ENCODE data around the gene TRPV4.

Gene TRPV4

DNA sequence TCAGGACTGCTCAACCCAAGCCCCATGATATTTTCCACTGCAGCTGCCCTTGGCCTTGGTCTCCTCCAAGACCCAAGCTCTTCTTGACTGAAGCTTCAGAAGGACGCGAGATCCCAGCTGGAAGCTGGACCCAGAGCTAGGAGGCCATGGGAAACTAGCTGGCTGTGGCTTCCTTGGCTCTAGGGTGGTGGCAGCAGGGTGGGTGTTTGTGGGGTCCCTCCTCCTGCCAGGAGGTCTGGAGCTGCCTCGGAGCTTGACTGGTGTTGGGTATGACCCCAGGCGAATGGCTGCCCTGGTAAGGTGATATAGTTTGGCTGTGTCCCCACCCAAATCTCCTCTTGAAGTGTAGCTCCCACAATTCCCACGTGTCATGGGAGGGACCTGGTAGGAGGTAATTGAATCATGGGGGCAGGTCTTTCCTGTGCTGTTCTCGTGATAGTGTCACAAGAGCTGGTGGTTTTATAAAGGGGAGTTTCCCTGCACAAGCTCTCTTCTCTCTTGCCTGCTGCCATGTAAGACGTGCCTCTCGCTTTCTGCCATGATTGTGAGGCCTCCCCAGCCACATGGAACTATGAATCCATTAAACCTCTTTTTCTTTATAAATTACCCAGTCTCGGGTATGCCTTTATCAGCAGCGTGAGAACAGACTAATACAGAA, 51.4 kb downstream of the TRPV4 start:
- H3K36me3 ChIP-seq (replicated peaks), result no peaks in the 10 kb centered on the region
- H3K9me3 ChIP-seq, result no peaks in the 10 kb centered on the region
- no peaks in the 10 kb centered on the region for H3K27me3 ChIP-seq (ENCODE audit: low read depth)
- in situ Hi-C loops (cut with MboI; ENCODE audit: low sequenced_read_pairs), result no loop called here
- no peak for DNase-seq (ENCODE audit: low spot score in 2 of 2)
- H3K4me3 ChIP-seq, result no peak overlapping the region
- no peaks in the 10 kb centered on the region for H3K4me1 ChIP-seq

- no peak for DNase-seq (ENCODE audit: low spot score in 2 of 2)
- Histone ChIP-seq H3K4me3 (no peak overlapping the region), H3K36me3 (replicated peaks) (no peaks in the 10 kb centered on the region), H3K27me3 (ENCODE audit: low read depth) (no peaks in the 10 kb centered on the region), H3K9me3 (no peaks in the 10 kb centered on the region), H3K4me1 (no peaks in the 10 kb centered on the region)
- in situ Hi-C loops (cut with MboI; ENCODE audit: low sequenced_read_pairs), result loop anchor here (5.0 to 10.0 kb wide), 3 partner anchors 187 to 345 kb away; no protein-coding TSS in a partner anchor
These were observed 53.8 kb downstream of the TRPV4 start for GRCh38 chr12:109779382-109779781.

GRCh38 chr12:109778684-109779083, 54.5 kb downstream of the TRPV4 start:
- DNase-seq (ENCODE audit: low spot score in 2 of 2), result no peak
- Histone ChIP-seq H3K27me3 (ENCODE audit: low read depth) (no peaks in the 10 kb centered on the region), H3K36me3 (replicated peaks) (no peaks in the 10 kb centered on the region), H3K4me1 (no peaks in the 10 kb centered on the region), H3K4me3 (no peak overlapping the region), H3K9me3 (no peaks in the 10 kb centered on the region)
- in situ Hi-C loops (cut with MboI; ENCODE audit: low sequenced_read_pairs), result loop anchor here (5.0 to 10.0 kb wide), 3 partner anchors 186 to 344 kb away; no protein-coding TSS in a partner anchor

DNA sequence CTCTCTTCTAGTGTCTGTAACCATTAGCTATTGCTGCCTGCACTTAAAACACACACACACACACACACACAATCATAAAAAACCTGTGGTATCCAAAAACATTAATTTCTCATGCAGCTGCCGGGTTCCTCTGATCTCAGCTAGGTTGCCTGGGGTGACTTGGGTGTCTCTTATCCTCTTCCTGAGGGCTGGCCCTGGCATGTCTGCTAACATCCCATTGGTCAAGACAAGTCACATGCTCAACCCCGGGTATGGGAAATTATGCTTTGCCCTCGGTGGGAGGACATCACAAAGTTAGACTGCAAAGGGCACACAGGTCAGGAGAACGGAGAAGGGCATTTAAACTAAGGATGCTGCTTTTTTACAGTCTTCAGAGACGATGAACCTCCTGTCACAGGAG, 55.7 kb downstream of the TRPV4 start:
- in situ Hi-C loops (cut with MboI; ENCODE audit: low sequenced_read_pairs), result loop anchor here (5.0 to 10.0 kb wide), 3 partner anchors 185 to 343 kb away; no protein-coding TSS in a partner anchor
- DNase-seq (ENCODE audit: low spot score in 2 of 2), result peak; percentile 10 to 58

DNA sequence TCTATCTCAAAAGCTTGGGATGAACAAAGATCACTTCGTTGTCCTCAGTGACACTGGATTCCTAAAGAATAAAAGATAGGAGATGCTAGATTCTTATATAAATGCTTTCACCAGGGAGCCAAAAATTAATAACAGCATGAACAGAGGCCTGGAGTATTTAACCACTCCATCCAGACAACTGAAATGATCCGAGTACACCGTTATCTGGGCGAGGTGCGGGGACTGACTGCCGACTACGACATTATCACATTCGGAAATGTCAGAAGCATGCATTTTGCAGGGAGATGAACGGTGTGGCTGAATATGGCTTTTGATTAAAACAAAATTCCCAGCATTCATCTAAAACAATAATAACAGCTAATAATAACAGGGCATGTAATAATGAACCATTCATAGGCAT, 56.6 kb downstream of the TRPV4 start:
- in situ Hi-C loops (cut with MboI; ENCODE audit: low sequenced_read_pairs), result loop anchor here (5.0 to 10.0 kb wide), 3 partner anchors 184 to 342 kb away; no protein-coding TSS in a partner anchor
- no peaks in the 10 kb centered on the region for H3K4me1 ChIP-seq
- no peaks in the 10 kb centered on the region for H3K9me3 ChIP-seq
- H3K36me3 ChIP-seq (replicated peaks), result no peaks in the 10 kb centered on the region
- no peak overlapping the region for H3K4me3 ChIP-seq
- H3K27me3 ChIP-seq (ENCODE audit: low read depth), result no peaks in the 10 kb centered on the region
- DNase-seq (ENCODE audit: low spot score in 2 of 2), result no peak

More for the DNA sequence above, 55.7 kb downstream of the TRPV4 start:
- Histone ChIP-seq H3K9me3 (no peaks in the 10 kb centered on the region), H3K27me3 (ENCODE audit: low read depth) (no peaks in the 10 kb centered on the region), H3K36me3 (replicated peaks) (no peaks in the 10 kb centered on the region), H3K4me3 (no peak overlapping the region), H3K4me1 (no peaks in the 10 kb centered on the region)

- Histone ChIP-seq H3K4me1 (no peaks in the 10 kb centered on the region), H3K27me3 (ENCODE audit: low read depth) (no peaks in the 10 kb centered on the region), H3K36me3 (replicated peaks) (no peaks in the 10 kb centered on the region), H3K4me3 (no peak overlapping the region), H3K9me3 (no peaks in the 10 kb centered on the region)
- in situ Hi-C loops (cut with MboI; ENCODE audit: low sequenced_read_pairs), result loop anchor here (5.0 to 10.0 kb wide), 3 partner anchors 183 to 341 kb away; no protein-coding TSS in a partner anchor
- DNase-seq (ENCODE audit: low spot score in 2 of 2), result peak; percentile 32 to 86
These were observed 57.9 kb downstream of the TRPV4 start for GRCh38 chr12:109775172-109775881.

DNA sequence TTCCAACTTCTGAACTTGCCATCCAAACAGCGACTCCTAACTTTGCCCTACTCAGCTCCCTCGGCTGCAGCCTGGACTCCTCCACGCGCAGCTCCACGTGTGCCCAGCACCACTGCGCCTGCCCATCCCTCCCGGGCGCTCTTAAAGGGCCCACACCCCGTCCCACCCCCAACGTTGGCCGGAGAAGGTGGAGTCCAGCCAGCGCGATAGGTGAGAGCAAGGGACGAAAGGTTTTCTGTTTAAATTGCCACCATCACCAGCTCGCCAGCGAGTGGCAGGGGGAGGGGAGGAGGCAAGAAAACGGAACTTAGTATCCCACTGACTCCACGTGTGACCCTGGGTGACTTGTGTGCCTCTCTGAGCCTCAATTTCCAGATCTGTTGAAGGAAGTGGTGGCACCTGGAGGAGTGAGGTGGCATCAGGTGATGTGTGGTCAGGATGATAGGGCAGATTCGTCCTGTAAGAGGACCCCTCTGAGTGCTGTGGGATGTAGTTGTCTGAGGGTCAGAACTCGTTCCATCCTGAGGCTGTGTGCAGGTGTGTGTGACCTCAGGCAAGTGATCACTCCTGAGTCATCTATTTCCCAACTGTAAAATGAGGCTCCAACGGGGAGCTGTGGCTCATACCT, 59.7 kb downstream of the TRPV4 start:
- in situ Hi-C loops (cut with MboI; ENCODE audit: low sequenced_read_pairs), result loop anchor here (10.0 kb wide), 1 partner anchor 339 kb away; no protein-coding TSS in a partner anchor

DNA sequence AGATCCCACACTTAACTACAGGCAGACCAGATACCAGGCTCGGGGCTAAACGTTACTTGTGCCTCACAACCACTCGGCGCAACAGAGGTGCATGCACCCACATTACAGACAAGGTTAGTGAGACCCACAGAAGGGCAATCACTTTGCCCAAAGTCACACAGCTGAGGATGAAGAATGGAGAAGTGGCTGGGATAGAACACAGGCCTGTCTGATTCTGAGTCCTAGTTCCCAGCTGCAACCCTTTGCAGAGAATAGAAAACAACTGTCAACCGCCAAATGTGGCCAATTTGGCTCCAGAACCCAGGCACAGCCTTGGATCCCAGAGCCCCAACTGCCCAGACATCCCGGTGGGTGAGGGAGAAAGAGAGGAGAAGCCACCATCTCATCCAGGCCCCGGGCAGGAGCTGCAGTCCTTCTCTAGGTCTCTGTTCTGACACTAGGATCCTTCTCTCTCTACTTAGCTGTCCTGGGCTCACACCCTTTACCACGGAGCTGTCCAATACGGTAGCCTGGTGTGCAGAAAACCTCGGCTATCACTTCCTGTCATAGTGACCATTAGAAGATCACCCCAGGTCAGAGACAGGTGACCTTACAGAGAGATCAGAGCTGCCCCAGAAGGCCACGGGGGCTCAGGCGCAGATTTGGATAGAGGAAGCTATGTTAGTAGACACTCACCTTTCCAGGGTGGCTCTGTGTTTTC, 60.4 kb downstream of the TRPV4 start:
- Histone ChIP-seq H3K4me3 (no peak overlapping the region), H3K4me1 (no peaks in the 10 kb centered on the region), H3K36me3 (replicated peaks) (no peaks in the 10 kb centered on the region), H3K9me3 (no peaks in the 10 kb centered on the region), H3K27me3 (ENCODE audit: low read depth) (no peaks in the 10 kb centered on the region)
- no peak for DNase-seq (ENCODE audit: low spot score in 2 of 2)
- in situ Hi-C loops (cut with MboI; ENCODE audit: low sequenced_read_pairs), result loop anchor here (10.0 kb wide), 1 partner anchor 338 kb away; no protein-coding TSS in a partner anchor

More for the DNA sequence above, 59.7 kb downstream of the TRPV4 start:
- no peaks in the 10 kb centered on the region for H3K4me1 ChIP-seq
- no peaks in the 10 kb centered on the region for H3K27me3 ChIP-seq (ENCODE audit: low read depth)
- no peaks in the 10 kb centered on the region for H3K36me3 ChIP-seq (replicated peaks)
- H3K9me3 ChIP-seq, result no peaks in the 10 kb centered on the region
- H3K4me3 ChIP-seq, result no peak overlapping the region
- DNase-seq (ENCODE audit: low spot score in 2 of 2), result no peak

- Histone ChIP-seq H3K4me3 (no peak overlapping the region), H3K27me3 (ENCODE audit: low read depth) (no peaks in the 10 kb centered on the region), H3K36me3 (replicated peaks) (no peaks in the 10 kb centered on the region), H3K4me1 (no peaks in the 10 kb centered on the region), H3K9me3 (no peaks in the 10 kb centered on the region)
- no peak for DNase-seq (ENCODE audit: low spot score in 2 of 2)
- in situ Hi-C loops (cut with MboI; ENCODE audit: low sequenced_read_pairs), result loop anchor here (10.0 kb wide), 1 partner anchor 337 kb away; no protein-coding TSS in a partner anchor
These were observed 61.2 kb downstream of the TRPV4 start for GRCh38 chr12:109771746-109772621.

DNA sequence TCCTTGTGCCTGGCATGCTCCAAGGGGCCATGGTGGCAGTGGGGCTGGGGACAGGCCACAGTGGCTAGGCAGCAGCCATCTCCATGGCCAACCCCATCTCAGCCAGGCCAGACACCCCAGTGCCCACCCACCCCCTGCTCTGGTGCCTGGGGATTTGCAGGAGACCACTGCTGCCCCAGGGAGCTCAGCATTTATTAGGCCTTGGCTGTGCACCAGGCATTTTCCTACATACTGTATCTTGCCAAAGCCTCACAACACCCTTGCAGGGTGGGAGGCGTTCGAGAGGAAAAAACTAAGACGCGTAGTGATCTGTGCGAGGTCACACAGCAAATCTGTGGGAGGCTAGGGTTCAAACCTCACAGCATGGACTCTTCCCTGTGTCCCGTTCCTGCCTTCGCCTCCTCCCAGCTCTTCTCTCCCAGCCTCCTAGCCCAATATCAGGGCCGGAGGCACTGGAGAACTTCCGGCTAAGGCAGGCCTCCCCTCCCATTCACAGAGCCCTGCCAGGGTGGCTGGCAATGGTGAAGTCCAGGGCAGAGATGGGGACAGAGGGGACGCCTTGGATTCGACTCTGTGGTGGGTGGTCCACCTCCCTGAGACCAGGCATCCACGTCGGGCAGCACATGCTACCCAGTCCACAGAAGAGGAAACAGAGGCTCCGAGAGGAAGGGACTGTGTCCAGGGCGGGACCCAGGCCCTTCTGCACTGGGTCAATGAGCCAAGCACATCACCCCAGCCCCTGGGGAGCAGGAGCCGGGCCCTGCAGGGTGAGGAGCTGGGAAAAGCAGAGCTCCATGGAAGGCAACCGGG, 62.1 kb downstream of the TRPV4 start:
- DNase-seq (ENCODE audit: low spot score in 2 of 2), result no peak
- H3K9me3 ChIP-seq, result no peaks in the 10 kb centered on the region
- in situ Hi-C loops (cut with MboI; ENCODE audit: low sequenced_read_pairs), result loop anchor here (10.0 kb wide), 1 partner anchor 336 kb away; no protein-coding TSS in a partner anchor
- no peaks in the 10 kb centered on the region for H3K36me3 ChIP-seq (replicated peaks)
- no peaks in the 10 kb centered on the region for H3K27me3 ChIP-seq (ENCODE audit: low read depth)
- no peaks in the 10 kb centered on the region for H3K4me1 ChIP-seq
- H3K4me3 ChIP-seq, result no peak overlapping the region

DNA sequence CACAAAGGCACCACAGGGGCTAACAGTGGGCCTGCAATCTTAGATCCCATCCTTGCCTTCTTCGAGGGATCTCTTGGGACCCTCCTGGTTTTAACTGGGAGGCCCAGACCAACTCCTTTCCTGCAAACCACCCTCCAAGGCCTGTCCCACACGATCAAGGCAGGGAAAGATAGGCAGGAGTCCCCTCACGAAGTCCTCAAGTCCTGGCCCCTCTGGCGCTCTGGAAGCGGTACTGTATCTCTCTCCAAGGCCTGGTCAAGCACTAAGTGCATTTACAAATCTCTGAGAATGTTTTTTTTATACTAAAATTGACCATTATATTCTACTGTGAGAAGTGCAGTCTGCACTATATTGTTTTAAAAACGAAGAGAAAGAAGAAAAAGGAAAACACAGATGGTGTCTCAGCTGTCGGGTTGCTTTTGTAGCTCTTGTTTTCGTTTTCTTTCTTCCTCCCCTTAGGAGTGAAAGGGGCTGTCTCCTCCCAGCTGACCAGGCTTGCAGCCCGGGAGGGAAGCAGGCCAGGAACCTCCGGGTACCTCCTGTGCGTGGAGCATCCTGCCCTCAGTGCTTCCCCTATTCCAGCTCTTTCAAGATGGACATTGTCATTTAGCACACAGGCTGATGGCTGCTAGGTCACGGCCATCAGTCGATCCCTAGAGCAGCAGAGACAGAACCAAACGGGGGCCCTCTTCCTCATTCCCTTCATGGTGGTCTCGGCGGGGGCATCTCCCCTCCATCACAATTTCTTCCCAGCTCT, 62.9 kb downstream of the TRPV4 start:
- H3K4me3 ChIP-seq, result no peak overlapping the region
- in situ Hi-C loops (cut with MboI; ENCODE audit: low sequenced_read_pairs), result loop anchor here (10.0 kb wide), 1 partner anchor 335 kb away; no protein-coding TSS in a partner anchor
- no peaks in the 10 kb centered on the region for H3K27me3 ChIP-seq (ENCODE audit: low read depth)
- H3K4me1 ChIP-seq, result no peaks in the 10 kb centered on the region
- H3K9me3 ChIP-seq, result no peaks in the 10 kb centered on the region
- no peaks in the 10 kb centered on the region for H3K36me3 ChIP-seq (replicated peaks)
- no peak for DNase-seq (ENCODE audit: low spot score in 2 of 2)

Measured in HAP-1 (cell line).